Muscle layer of colon (tissue), 2 donors: ENCODE measurements around the gene SSTR1.
A peak's percentile ranks its signal among the peaks of the same experiment; 100 is the strongest.

Experiments
- H3K27ac ChIP-seq: one replicate; pipeline ENCODE4 v1.7.0; 2013; ENCODE audit warnings: low read depth, mild to moderate bottlenecking, low read length, moderate library complexity
- H3K27me3 ChIP-seq, 2 donors: one replicate each; pipeline ENCODE4 v1.7.0; 2013; ENCODE audit warnings: low read length in 2 of 2, mild to moderate bottlenecking in 2 of 2; ENCODE audit not compliant: insufficient read depth in 2 of 2, control insufficient read depth in 1 of 2
- H3K36me3 ChIP-seq: one replicate; pipeline ENCODE4 v1.7.0; 2013; ENCODE audit warnings: mild to moderate bottlenecking, low read length; ENCODE audit not compliant: insufficient read depth
- H3K4me1 ChIP-seq: one replicate; pipeline ENCODE4 v1.7.0; 2013; ENCODE audit warnings: mild to moderate bottlenecking, low read length; ENCODE audit not compliant: insufficient read depth
- H3K4me3 ChIP-seq, 2 donors: one replicate each; pipeline ENCODE4 v1.7.0; 2013; ENCODE audit warnings: low read length in 2 of 2, low read depth in 1 of 2, mild to moderate bottlenecking in 1 of 2, moderate library complexity in 1 of 2
- H3K9ac ChIP-seq: one replicate; pipeline ENCODE4 v1.7.0; 2013; ENCODE audit warnings: low read length
- H3K9me3 ChIP-seq: one replicate; pipeline ENCODE4 v1.7.0; 2013; ENCODE audit warnings: mild to moderate bottlenecking, low read length
- donor health status: abdominal sarcoma.
- donor health status: Adenocarcinoma of cecum.

Gene SSTR1

DNA sequence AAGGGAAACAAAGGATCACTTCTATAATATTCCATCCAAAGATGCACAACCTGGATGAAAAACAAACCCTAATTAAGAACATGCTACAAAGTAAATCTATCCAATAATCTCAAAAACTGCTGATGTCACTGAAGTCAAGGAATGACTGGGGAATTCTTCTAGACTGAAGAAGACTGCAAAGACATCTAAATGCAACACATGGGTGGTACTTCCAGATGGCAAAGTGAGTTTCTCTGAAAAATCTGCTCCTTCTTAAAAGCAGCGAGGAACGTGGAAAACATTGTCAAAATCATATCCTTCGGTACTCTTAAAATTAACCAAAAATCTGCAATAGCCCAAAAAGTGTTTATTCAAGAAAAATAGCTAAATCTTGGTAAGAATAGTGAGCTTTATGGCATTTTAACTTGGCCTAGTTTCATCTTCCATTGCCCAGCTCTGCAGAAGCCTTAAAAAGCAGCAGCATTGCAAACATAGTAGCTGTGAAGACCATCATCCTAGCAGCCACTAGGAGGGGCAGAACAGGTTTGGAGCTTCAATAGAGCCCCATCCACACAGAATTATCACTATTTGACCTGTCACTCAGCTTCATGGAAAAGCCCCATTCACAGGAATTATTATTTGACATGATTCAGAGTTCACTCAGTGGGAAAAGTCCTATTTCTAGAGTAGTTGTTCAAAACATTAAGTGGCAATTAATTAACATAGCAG is 40.8 kb downstream of the SSTR1 start:
- H3K4me3 ChIP-seq, result no peak overlapping the region
- no peaks in the 10 kb centered on the region for H3K36me3 ChIP-seq
- H3K27ac ChIP-seq, result no peak overlapping the region
- H3K27me3 ChIP-seq, result no peaks in the 10 kb centered on the region
- no peaks in the 10 kb centered on the region for H3K9me3 ChIP-seq
- H3K4me1 ChIP-seq, result no peaks in the 10 kb centered on the region
- no peak overlapping the region for H3K9ac ChIP-seq

DNA sequence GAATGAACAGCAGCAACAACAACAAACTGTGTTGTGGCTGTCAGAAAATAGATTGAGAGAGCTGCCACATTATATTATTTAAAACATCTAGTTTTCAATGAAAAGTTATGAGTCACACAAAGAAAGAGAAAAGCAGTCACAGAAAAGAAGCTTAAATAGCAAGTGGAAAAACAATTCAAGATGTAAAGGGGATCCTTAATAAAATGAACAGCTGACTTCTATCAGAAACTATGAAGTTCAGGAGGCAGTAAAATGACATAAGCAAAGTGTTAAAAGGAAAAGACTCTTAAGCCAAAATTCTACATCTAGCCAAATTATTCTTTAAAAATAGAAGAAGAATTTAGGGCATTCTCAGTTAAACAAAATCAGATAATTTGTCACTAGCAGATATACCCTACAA is 42.6 kb downstream of the SSTR1 start:
- Histone ChIP-seq H3K4me1 (no peaks in the 10 kb centered on the region), H3K36me3 (no peaks in the 10 kb centered on the region), H3K9ac (no peak overlapping the region), H3K27ac (no peak overlapping the region), H3K4me3 (no peak overlapping the region), H3K9me3 (no peaks in the 10 kb centered on the region), H3K27me3 (peaks cover 6 to 9% of the 10 kb centered on the region in 2 donors)

GRCh38 chr14:38252066-38252710 is 44.5 kb downstream of the SSTR1 start:
- Histone ChIP-seq H3K9ac (no peak overlapping the region), H3K4me3 (no peak overlapping the region)

DNA sequence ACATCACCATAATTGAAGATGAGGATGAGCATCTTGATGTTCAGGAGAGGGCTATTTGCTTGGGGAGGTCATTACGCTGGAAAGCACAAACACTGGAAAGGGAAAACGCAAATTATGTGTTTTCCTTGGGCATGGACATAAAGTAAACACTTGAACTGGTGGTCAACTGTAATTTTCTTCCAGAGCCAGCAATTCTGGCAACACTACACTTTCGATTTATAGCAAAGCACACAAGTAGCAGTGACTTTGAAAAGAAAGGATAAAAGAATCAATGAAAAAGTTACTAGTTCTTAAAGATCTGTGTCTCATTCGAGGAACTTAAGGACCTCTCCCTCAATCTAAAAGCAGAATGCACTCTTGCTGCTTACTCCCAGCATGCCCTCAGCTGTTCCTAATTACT is 46.0 kb downstream of the SSTR1 start:
- no peak overlapping the region for H3K4me3 ChIP-seq
- no peak overlapping the region for H3K9ac ChIP-seq

More at GRCh38 chr14:38252066-38252710, 44.5 kb downstream of the SSTR1 start:
- H3K27ac ChIP-seq, result no peak overlapping the region
- no peaks in the 10 kb centered on the region for H3K9me3 ChIP-seq
- peaks cover 6 to 9% of the 10 kb centered on the region in 2 donors for H3K27me3 ChIP-seq
- no peaks in the 10 kb centered on the region for H3K36me3 ChIP-seq
- no peaks in the 10 kb centered on the region for H3K4me1 ChIP-seq

DNA sequence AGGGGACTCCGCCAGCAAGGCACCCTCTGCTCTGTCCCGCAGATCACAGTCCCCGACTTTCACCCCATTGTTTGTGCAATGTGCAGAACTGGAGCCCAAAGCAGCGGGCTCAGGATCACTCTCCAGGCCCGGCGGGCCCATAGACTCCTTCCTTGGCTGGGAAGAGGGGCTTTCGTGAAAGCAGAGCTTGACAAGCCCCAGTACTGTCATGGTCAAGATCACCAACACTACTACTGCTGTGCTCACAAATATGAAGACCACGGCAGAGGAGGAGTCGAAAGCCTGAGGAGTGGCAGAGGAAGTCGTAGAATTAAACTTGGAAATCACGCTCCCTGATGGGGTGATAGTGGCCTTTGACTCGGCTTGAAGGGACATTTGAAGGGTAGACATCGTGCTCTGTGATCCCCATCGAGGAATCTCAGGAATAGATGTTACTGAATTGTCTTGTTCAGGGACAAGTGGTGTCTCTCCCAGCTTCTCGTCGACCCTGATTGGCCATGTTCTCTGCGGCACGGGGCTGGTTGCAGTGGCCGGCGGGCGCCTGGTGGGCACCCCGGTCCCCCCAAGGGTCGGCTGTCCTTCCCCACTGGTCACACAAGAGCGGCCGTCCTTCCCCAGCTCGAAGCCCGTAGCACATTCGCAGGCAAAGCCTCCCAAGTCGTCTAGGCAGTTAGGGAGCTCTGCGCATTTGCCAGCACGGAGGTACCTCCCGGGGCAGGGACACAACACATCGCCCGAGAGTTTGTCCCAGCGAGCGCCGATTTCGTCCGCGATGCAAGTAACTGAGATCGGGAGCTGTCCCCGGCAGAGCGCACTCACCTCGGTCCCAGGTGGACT is 47.1 kb downstream of the SSTR1 start:
- peaks cover 6 to 9% of the 10 kb centered on the region in 2 donors for H3K27me3 ChIP-seq
- H3K9ac ChIP-seq, result no peak overlapping the region
- H3K4me3 ChIP-seq, result no peak overlapping the region
- H3K4me1 ChIP-seq, result no peaks in the 10 kb centered on the region
- H3K9me3 ChIP-seq, result no peaks in the 10 kb centered on the region
- no peaks in the 10 kb centered on the region for H3K36me3 ChIP-seq
- H3K27ac ChIP-seq, result no peak overlapping the region

More for the DNA sequence above, 46.0 kb downstream of the SSTR1 start:
- no peak overlapping the region for H3K27ac ChIP-seq
- H3K4me1 ChIP-seq, result no peaks in the 10 kb centered on the region
- H3K36me3 ChIP-seq, result no peaks in the 10 kb centered on the region
- H3K9me3 ChIP-seq, result no peaks in the 10 kb centered on the region
- peaks cover 6 to 9% of the 10 kb centered on the region in 2 donors for H3K27me3 ChIP-seq

- Histone ChIP-seq H3K4me3 (peak overlapping the region in 1 of 2 donors; percentile 25), H3K9ac (no peak overlapping the region), H3K27me3 (peaks cover 6 to 9% of the 10 kb centered on the region in 2 donors), H3K27ac (no peak overlapping the region), H3K9me3 (no peaks in the 10 kb centered on the region), H3K36me3 (no peaks in the 10 kb centered on the region), H3K4me1 (no peaks in the 10 kb centered on the region)
Measured at GRCh38 chr14:38255408-38255672, 47.6 kb downstream of the SSTR1 start.

DNA sequence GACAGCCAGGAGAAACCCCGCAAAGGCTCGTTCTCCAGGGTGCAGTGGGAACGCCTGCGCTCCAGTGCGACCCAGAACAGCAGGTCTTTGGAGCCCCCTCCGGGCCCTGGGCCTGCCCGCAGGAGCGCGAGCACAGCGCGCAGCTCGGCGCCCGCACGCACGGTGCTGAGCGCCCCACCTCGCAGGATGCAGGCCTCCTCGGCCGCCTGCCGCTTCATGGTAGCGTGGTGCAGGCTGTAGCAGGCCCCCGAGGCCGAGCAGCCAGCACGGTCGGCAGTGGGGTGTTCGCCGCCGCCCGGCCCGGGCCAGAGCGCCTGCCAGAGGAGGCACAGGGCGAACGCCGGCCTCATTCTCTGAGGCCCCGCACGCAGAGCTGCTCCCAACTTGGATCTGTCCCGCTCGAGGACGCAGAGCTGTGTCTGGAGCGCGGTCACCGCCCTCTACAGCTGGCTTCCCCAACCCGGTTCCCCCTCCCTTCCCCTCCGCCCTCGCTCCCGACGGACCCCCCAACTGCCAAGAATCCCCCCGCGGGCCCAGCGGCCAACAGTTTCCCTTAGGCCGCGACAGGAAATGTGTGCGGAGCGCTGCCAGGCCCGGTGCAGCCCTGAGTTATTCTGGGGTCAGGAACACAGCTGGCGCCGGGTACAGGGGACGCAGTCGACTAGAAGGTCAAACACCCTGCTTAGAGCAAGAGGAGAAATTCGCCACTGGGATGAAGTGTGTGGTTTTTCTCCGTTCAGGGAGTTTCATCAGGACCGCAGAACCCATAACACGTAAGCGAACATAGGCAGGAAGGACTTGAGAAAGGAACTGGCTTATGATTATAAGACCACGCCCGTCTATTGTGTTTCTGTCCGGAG is 48.2 kb downstream of the SSTR1 start, which contains the start of gene CLEC14A:
Gene CLEC14A (minus strand): TSS at position 421 of the 860 bp plus-strand sequence. CDS start 71 bp downstream, at position 350.
- peaks cover 6 to 9% of the 10 kb centered on the region in 2 donors for H3K27me3 ChIP-seq
- H3K4me3 ChIP-seq, result peak within 1 kb of the TSS in 1 of 2 donors; percentile 25
- no peak within 1 kb of the TSS for H3K27ac ChIP-seq
- no peaks in the 10 kb centered on the region for H3K36me3 ChIP-seq
- no peaks in the 10 kb centered on the region for H3K9me3 ChIP-seq
- no peaks in the 10 kb centered on the region for H3K4me1 ChIP-seq
- no peak within 1 kb of the TSS for H3K9ac ChIP-seq

DNA sequence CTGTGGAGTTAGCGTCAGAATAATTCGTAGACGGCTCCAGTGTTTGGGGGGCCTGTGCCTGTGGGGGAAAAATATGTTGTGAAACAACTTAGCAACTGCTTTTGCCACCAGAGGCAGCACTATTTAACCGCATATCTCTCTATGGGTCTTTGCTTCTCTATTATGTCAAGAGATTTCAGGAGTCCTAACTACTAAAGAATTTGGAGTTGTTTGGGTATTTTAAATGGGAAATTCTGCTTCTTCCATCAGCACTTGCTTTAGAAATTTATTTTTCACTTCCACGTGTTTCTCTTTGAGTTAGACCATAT is 48.8 kb downstream of the SSTR1 start:
- no peaks in the 10 kb centered on the region for H3K4me1 ChIP-seq
- no peak overlapping the region for H3K4me3 ChIP-seq
- peaks cover 6 to 9% of the 10 kb centered on the region in 2 donors for H3K27me3 ChIP-seq
- no peaks in the 10 kb centered on the region for H3K36me3 ChIP-seq
- H3K9me3 ChIP-seq, result no peaks in the 10 kb centered on the region
- H3K27ac ChIP-seq, result no peak overlapping the region
- no peak overlapping the region for H3K9ac ChIP-seq

GRCh38 chr14:38257507-38257906 is 49.8 kb downstream of the SSTR1 start:
- Histone ChIP-seq H3K9ac (no peak overlapping the region), H3K27me3 (peaks cover 6 to 9% of the 10 kb centered on the region in 2 donors), H3K36me3 (no peaks in the 10 kb centered on the region), H3K4me1 (no peaks in the 10 kb centered on the region), H3K27ac (no peak overlapping the region), H3K4me3 (no peak overlapping the region), H3K9me3 (no peaks in the 10 kb centered on the region)

DNA sequence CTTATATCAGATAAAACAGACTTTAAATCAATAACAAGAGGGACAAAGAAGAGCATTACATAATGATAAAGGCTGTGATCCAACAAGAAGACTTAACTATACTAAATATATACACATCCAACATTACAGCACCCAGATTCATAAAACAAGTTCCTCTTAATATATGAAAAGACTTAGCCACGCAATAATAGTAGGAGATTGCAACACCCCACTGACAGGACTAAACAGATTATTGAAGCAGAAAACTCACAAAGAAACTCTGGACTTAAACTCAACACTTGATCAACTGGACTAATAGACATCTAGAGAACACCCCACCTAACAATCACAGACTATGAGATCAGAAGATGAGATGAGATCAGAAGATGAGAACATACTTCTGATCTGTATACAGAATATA is 53.9 kb downstream of the SSTR1 start:
- H3K27me3 ChIP-seq, result no peaks in the 10 kb centered on the region
- H3K4me1 ChIP-seq, result no peaks in the 10 kb centered on the region
- no peaks in the 10 kb centered on the region for H3K36me3 ChIP-seq
- H3K9me3 ChIP-seq, result no peaks in the 10 kb centered on the region
- H3K27ac ChIP-seq, result no peak overlapping the region
- no peak overlapping the region for H3K9ac ChIP-seq
- no peak overlapping the region for H3K4me3 ChIP-seq
